ENCODE measurements around the gene COX6A1.

DNA sequence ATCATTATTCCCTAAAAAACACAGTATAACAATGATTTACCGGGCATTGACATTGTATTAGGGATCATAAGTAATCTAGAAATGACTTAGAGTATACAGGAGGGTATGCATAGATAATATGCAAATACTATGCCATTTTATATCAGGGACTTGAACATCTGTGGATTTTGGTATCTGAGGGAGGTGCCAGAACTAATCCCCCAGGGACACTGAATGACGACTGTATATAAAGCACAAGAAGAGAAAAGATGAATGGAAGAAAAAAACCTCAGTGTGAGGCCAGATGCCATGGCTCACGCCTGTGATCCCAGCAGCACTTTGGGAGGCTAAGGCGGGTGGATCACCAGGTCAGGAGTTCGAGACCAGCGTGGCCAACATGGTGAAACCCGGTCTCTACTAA is 25.5 kb upstream of the COX6A1 start:
- TF ChIP-seq, protein P1, sequence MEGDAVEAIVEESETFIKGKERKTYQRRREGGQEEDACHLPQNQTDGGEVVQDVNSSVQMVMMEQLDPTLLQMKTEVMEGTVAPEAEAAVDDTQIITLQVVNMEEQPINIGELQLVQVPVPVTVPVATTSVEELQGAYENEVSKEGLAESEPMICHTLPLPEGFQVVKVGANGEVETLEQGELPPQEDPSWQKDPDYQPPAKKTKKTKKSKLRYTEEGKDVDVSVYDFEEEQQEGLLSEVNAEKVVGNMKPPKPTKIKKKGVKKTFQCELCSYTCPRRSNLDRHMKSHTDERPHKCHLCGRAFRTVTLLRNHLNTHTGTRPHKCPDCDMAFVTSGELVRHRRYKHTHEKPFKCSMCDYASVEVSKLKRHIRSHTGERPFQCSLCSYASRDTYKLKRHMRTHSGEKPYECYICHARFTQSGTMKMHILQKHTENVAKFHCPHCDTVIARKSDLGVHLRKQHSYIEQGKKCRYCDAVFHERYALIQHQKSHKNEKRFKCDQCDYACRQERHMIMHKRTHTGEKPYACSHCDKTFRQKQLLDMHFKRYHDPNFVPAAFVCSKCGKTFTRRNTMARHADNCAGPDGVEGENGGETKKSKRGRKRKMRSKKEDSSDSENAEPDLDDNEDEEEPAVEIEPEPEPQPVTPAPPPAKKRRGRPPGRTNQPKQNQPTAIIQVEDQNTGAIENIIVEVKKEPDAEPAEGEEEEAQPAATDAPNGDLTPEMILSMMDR (conservative IDR thresholded peaks at IDR 0.05; ENCODE audit: low read depth, low read length): no peak
- TF ChIP-seq EZH2phosphoT487 (IDR thresholded peaks at IDR 0.05; ENCODE audit: borderline replicate concordance, low read length): no peak

Measured in PC-3 (cell line).